Esophagus muscularis mucosa (tissue), 4 donors: ENCODE results near the gene PTPN9.

Source experiments
- CTCF ChIP-seq, 3 experiments: fragments of 200-600 bp in 2 of 3; fragments of 450-650 bp in 1 of 3; sonication (generic) in 2 of 3; IDR thresholded peaks; one replicate each; pipeline ENCODE4 v1.5.1; 2017 to 2019; ENCODE audit warnings: antibody characterized with exemption in 3 of 3, mild to moderate bottlenecking in 2 of 3, moderate library complexity in 1 of 3
- EP300 ChIP-seq: sonication (generic); formaldehyde crosslinking; IDR thresholded peaks from one replicate; pipeline ENCODE4 v1.6.1; 2017; ENCODE audit warnings: antibody characterized with exemption
- POLR2A ChIP-seq: fragments of 450-650 bp; IDR thresholded peaks from one replicate; pipeline ENCODE4 v1.6.1; 2017; ENCODE audit warnings: antibody characterized with exemption, moderate library complexity, mild to moderate bottlenecking, low read depth
- POLR2AphosphoS5 ChIP-seq, 2 donors: sonication (generic); formaldehyde crosslinking; IDR thresholded peaks; one replicate each; pipeline ENCODE4 v1.6.1; 2017; ENCODE audit warnings: antibody characterized with exemption in 2 of 2

GRCh38 chr15:75446151-75446550 is 133.0 kb downstream of the PTPN9 start:
- TF ChIP-seq CTCF (IDR thresholded peaks at IDR 0.05) = no peak
- no peak for TF ChIP-seq EP300
- no peak for TF ChIP-seq POLR2A
- no peak for TF ChIP-seq POLR2AphosphoS5 (IDR thresholded peaks at IDR 0.05)
